TTC549 (cell line): Measurements from ENCODE around the gene CALU.

Experiments used
- FAIRE-seq: peaks from 2 replicates; lab custom pipeline; 2012; peaks lifted over from hg19 to GRCh38; lab: Jason Lieb, UNC

The CALU gene

DNA sequence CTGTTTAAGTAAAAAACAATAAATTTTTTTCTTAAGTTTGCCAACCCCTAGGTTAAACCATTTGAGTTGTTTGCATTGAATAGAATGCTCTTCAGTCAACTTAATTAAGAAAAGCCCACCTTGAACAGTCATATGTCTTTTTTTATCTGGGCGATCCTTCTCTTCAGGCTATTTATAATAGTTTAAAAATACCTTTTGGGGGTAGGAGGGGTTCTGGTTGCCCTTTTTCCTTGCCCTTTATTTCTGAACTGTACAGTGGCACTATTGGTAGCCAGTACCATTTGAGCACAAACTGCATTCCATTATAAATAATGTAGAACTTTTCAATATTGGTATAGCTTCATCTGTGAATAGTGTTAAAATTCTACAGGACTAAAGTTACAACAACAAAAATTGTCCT lies 13.1 kb downstream of the CALU start:
- no peak for FAIRE-seq

DNA sequence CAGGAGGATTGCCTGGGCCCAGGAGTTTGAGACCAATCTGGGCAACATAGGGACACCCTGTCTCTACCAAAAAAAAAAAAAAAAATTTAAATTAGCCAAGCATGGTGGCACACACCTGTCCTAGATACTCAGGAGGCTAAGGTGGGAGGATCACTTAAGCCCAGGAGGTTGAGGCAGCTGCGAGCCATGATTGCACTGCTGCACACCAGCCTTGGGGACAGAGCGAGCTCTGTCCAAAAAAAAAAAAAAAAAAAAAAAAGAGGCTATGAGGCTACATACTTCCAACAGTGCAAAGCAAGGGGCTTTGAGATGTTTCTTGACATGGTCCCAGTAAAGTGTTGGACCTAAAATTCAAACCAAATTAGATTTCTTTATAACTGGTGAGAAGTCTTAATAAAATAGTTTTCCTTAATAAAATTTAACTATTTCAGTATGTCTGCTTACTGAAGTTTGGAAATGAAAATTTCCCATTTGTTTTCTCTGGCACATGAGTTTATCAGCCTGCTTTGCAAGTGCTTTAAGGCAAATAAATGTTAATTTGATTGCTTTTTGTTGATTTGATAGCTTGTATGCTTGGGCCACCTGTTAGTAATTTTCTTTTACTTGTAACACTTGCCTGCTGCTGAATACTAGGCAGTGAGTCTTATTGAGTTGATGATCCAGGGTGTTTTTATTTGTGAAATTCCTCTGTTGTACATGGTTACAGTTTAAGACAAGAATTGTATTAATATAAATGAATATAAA lies 16.1 kb downstream of the CALU start:
- FAIRE-seq, result no peak

DNA sequence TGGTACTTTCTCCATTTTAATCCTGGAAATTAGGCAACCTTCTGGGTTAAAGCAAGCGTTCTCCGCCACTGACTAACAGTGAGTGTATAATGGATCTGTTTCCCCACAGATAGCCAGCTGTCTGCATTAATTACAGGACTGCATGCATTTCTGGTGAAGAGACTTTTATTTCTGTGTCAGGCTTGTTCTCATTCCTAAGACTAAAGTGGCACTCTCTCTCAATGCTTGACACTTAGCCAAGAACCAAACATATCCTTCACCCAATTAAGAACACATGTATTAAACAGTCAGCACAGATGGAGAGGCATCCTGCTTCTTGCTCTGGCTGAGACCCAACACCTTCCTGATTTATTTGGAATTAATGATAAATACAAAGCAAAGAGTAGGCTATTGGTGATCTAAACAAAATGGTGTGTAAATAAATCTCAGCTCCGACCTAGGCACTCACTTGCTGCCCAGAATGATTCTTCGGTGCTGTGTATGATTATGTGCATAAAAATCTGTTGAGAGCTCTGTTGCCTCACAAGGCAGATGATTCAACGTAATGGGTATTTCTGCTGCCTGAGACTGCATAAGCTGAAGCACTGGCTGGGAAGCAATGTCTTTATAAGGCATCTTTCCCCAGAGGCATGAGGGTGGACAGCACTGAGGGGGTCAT lies 16.8 kb downstream of the CALU start:
- FAIRE-seq, result no peak

DNA sequence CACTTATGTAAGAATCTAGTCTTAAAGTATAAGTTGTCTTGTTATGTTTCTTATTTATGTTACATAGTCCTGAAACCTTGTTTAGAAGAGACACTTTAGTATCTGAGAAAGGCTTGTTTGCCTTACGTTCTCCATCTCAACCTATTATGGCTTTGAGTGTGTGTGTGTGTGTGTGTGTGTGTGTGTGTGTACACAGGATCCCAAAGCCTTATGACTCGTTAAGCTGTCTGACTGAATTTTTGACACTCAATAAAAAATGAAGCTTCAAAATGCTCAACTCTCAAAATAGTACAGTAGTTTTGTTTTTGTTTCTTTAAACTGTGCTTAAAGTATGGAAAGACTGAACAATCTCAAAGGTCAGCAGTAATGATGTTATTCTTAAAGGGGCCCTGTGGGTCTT lies 18.0 kb downstream of the CALU start:
- no peak for FAIRE-seq

DNA sequence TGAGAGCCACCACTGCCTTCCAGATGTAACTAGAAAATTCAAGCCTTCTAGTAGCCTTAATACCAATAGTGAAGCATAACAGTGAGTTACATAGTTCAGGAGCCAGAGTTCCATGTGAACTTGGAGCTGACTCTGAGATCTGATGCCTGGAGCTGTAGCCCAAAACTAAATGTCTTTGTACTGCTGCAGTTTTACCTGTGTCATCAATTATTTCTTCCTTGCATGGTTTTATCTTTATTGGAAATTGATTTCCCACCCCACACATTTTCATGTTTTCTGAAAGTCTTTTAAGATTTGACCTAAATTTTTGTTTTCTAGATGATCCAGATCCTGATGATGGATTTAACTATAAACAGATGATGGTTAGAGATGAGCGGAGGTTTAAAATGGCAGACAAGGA lies 19.4 kb downstream of the CALU start:
- no peak for FAIRE-seq

DNA sequence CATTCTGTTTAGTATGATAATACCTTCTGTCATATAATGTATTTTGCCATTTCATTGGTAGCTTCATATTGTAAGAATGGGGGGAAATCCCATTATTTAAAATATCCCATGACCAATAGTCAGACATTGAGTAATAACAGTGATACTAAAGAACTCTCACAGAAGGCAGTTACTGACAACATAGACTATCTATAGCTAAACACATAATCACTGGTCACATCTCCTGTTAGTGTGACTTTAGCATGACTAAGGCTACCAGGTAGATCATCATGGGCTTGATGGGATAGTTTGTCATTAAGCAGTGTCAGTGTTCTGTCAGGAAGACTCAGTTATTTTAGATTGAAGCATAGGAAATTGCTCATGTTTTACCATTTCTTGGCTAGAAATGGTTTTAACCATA lies 20.1 kb downstream of the CALU start:
- no peak for FAIRE-seq

DNA sequence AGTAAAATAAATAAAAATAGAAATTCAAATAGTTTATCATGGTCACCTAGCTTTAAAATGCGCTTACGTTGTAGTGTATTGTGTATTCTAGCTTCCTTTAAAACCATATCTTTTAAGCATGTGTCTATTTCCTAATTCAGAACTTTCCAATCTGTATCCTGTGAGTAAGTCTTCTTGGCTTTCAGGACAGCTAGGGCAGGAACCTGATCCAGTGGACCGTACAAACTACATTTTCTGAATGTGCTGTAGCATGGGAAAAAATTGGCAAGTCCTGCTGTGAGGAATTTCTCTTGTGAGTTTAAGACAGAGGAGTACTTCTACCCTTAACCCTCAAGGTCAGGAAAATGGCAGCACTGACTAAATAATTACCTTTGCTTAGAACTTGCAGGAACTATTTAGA lies 24.4 kb downstream of the CALU start:
- FAIRE-seq, result no peak

DNA sequence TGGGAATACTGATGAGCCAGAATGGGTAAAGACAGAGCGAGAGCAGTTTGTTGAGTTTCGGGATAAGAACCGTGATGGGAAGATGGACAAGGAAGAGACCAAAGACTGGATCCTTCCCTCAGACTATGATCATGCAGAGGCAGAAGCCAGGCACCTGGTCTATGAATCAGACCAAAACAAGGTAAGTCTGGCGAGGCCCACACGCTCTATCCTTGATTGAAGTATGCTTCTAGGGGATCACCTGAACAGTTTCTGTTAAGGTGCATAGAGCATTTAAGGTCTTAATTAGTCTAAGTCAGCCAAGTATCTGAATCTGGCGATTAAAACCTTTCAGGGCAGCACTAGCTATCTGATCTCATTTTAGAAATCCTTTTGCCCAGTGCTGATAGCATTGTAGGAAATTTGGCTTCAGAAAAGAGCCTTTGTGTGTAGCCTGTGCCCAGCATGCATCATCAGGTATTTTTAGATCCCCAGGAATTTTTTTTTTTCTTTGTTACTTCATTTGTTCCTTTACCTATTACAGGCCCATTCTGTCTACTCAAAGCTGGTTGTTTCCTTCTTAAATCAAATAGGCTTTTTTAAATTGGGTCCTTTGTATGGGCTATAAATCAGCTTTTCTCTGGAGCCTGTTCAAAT lies 28.4 kb downstream of the CALU start:
- no peak for FAIRE-seq

DNA sequence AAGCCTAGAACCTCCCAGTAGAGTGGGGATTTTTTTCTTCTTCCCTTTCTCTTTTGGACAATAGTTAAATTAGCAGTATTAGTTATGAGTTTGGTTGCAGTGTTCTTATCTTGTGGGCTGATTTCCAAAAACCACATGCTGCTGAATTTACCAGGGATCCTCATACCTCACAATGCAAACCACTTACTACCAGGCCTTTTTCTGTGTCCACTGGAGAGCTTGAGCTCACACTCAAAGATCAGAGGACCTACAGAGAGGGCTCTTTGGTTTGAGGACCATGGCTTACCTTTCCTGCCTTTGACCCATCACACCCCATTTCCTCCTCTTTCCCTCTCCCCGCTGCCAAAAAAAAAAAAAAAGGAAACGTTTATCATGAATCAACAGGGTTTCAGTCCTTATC lies 31.1 kb downstream of the CALU start:
- FAIRE-seq, result no peak

DNA sequence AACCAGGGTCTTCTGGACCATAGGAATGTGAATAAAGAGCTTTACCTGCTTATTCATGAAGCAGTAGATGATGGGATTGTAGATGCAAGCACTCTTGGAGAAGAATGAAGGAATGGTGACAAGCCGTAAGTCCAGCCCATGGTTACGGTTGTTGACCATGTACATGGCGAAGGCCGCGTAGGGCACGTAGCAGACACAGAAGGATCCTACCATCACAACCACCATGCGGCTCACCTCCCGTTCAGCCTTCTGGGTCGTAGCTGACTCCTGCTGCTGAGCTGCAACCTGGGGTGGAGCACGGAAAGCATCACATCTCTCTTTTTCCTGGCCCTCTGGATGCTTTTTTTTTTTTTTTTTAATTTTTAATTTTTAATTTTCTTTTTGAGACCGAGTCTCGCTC lies 34.4 kb downstream of the CALU start:
- no peak for FAIRE-seq

DNA sequence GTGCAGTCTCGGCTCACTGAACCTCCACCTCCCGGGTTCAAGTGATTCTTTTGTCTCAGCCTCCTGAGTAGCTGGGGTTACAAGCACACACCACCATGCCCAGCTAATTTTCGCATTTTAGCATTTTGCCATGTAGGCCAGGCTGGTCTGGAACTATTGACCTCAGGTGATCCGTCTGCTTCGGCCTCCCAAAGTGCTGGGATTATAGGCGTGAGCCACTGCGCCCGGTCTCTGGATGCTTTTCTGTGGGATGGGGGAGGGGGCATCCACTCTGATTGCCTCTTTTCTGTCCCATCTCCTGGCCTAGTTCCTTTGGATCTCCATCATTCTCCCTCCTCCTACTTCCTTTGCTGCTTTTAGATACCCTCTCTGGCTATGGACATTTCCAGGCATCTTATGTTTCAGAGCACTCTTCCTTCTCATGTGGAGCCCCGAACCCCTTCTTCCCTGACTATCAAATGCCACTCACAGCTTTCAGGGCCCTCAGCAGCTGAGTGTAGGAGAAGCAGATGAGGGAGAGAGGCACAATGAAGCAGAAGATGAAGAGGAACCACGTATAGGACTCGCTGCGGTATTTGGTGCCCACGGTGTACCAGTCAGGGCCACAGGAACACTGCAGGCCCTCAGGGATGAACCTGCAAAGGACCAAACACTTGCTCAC lies 35.0 kb downstream of the CALU start:
- FAIRE-seq, result no peak

DNA sequence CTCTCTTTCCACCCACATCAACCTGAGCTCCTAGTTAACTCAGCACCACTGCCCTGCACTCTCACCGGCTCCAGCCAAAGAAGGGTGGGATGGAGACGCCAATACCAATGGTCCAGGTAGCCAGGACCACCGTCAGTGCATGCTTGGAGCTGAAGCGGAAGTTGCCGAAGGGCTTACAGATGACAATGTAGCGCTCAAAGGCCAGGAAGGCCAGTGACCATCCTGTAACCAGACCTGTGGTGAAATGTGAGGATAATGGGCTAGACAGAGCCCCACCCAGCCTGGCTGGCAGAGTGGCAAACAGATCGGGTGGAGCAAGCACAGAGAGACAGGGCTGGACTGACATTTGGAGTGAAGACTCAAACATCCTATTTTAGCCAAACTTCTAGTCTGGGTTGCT lies 35.8 kb downstream of the CALU start:
- no peak for FAIRE-seq

DNA sequence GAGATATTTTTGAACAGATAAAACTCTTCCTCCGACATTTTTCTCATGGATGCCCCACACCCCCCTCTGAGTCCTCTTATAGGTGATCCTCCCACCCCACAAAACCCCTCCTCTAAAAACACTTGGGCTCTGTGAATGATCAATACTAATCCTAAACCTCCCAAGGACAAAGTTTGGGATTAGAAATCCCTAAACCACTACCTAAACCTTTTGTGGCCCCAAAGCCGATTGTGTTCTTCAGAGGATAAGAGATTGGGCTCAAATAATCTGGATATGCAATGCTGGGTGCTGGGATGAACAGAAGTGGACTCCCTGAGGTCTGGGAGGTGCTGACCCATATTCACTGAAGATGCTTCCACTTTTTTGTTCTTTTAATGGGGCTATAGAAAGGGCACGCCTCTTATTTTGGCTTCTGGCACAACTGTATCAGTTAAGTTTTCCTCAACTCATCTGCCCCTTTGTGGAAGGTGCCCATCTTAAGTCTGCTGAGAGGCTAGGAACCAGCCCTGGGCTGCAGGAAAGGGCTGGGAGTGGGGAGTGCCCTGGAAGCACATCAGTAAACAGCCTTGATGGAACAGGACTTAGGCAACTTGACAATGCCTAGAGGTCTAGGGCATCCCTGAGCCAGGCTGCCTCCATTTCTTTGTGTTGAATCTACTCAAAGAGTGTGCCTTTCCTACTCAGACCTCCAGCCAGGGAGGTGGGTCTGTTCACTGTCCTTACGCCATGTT lies 36.8 kb downstream of the CALU start, which contains the start of gene OPN1SW:
Gene OPN1SW, minus strand, starts transcription at position 51 of the 731 bp plus-strand sequence. Its CDS starts 13 bp downstream, at position 38.
- FAIRE-seq, result no peak

DNA sequence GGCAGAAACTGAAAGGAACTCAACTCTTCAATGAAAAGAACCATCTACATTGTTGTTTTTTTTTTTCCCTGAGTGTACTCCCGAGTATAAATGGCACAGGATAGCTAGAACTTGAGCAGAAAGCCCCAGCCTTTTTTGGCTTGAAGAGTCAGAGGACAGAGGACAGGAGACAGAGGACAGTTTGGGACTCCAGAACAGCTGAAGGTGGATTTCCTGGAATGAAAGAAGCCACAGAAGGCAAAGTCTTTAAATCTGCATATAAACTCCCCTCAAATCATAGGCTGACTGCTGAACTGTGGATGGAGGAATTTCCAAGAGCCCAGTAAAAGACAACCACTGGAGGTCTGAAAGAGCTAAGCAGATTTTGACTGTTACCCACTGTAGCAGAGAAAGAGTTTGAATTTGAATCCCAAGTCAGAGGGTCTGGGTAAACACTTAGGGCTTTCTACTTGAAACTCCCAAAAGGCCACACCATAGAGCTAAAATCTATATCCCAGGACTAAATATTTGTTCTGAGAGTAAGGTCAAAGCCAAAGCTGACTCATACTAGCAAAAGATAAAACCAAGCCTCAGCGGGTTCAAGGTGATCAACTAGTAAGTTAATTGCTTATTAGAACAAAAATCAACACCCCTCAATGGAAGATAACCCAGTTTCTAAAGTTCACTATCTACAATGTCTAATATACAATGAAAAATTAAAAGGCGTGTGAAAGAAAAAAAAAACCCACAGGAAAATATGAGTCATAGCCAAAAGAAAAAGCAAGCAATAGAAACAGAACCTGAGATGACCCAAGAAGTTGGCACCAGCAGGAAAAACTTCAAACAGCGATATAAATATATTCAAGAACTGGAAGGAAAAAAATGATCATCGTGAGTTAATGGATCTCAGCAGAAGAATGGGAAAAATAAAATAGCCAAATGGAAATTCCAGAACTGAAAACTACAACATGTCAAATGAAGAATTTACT lies 38.3 kb downstream of the CALU start:
- FAIRE-seq, result no peak

DNA sequence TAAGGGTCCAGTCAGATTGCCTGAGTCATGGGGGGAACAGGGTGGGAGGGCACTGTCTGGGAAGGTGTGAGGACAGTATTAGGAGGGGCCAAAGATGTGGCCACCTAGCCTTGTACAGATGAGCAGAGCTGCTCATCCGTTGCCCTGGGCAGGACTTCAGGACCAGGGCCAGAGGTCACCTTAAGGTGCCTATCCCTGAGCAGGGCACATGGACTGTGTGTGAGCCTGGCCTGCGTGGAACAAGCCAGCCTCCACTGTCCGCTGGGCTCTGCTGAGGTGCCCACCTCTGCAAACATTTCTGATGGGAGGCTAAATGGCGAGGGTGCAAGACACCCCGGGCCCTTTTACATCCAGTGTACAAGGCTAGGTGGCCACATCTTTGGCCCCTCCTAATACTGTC lies 39.8 kb downstream of the CALU start:
- FAIRE-seq, result no peak

DNA sequence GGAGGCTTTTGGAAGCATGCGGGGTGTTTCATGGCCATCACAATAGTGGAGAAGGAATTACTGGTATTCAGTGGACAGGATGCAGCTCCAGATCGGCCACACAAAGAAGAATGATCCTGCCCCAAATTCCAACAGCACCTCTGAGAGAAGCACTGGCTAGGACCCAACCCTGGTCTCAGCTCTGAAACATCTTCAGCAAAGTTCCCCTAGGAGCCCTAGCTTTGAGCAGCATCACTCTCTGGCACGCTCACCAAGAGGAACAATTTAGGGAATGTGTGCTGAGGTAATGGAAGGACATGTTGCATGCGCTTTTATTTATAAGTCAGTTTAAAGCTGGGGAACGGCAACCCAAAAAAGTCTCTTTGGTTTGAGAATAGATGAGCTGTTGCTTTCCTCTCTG lies 42.0 kb downstream of the CALU start:
- FAIRE-seq, result no peak

DNA sequence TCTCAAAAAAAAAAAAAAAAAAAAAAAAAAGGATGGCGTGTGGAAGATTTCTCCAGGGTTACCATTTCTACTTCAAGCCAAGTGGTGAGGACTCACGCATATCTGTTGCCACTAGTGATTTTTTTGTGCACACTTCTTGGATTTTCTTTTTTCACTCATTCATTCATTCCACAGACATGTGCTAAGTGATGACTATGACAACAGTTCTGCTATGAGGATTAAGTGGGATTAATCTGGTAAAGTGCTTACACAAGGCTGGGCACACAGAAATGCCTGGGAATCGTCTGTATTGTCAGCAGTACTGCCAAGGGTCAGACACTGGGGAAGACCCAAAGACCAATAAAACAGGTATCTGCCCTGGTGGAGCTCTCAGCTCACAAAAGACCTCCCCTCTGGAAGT lies 42.7 kb downstream of the CALU start:
- no peak for FAIRE-seq

DNA sequence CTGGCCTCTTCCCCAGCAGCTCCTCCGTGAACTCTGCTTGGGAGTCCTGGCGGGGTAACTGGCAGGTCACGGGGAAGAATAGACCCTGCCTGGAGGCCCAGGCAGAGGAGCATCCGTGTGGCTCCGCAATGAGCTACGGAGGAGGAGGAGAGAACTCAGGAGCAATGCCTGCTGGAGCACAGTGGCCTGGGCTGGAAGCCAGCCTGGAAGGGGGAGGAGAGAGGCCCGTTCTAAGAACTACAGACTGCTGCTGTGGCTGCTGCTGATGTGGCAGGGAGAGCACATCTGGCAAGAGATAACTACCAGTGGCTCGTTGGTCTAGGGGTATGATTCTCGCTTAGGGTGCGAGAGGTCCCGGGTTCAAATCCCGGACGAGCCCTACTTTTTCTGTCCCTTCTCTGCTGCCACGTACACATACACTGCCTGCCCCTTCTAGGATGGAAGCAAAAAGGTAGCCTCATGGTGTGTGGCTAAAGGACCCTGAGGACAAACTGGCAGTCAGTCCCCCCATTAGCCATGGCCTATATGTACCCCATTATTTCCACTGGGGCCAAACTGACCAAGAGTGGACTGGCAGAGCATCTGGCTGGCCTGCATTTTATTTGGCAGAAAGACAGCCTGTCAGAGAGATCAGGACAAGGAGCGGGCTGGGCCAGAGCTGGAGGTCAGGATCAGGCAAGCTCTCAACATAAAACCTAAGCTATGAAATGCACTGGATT lies 44.1 kb downstream of the CALU start:
- no peak for FAIRE-seq

DNA sequence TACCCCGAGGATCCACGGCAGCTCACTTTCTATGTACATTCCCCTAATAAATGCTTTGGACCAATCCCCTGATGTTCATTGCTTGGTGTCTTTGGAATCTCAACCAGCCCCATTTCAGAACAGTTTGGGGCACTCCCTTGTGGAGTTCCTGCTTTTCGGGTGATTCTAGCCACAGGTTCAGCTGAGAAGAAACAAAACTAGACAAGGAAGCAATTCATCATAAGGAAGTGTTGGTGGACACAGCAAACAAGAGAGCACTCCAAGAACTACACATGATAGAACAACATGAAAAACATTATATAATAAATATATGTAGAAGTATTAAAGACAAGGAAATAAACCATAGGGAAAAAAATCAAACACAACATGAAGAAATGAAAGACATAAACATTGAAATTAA lies 46.6 kb downstream of the CALU start:
- FAIRE-seq, result no peak
